ENCODE data around the gene GNG7.
"Not testable (repeated sequence)": the region's sequence is repeated elsewhere in the genome, so short reads cannot be mapped to it uniquely, and the experiment has no call there.

GNG7 gene

GRCh38 chr19:2542341-2543069, 160.0 kb downstream of the GNG7 start:
- no peak for DNase-seq (ENCODE audit: low read depth in 2 of 2, low spot score in 1 of 2)

GRCh38 chr19:2540646-2541454, 161.6 kb downstream of the GNG7 start:
- DNase-seq (ENCODE audit: low read depth in 2 of 2, low spot score in 1 of 2): no peak

GRCh38 chr19:2540251-2540645, 162.2 kb downstream of the GNG7 start:
- no peak for DNase-seq (ENCODE audit: low read depth in 2 of 2, low spot score in 1 of 2)

- DNase-seq (ENCODE audit: low read depth in 2 of 2, low spot score in 1 of 2): no peak
Observed at GRCh38 chr19:2538096-2538757, 164.3 kb downstream of the GNG7 start.

GRCh38 chr19:2537584-2537983, 164.9 kb downstream of the GNG7 start:
- DNase-seq (ENCODE audit: low read depth in 2 of 2, low spot score in 1 of 2): not testable (repeated sequence)

- no peak for DNase-seq (ENCODE audit: low read depth in 2 of 2, low spot score in 1 of 2)
Observed at GRCh38 chr19:2536461-2536860, 166.0 kb downstream of the GNG7 start.

GRCh38 chr19:2534423-2535013, 168.0 kb downstream of the GNG7 start:
- DNase-seq (ENCODE audit: low read depth in 2 of 2, low spot score in 1 of 2): no peak

GRCh38 chr19:2533686-2534422, 168.6 kb downstream of the GNG7 start:
- no peak for DNase-seq (ENCODE audit: low read depth in 2 of 2, low spot score in 1 of 2)

- DNase-seq (ENCODE audit: low read depth in 2 of 2, low spot score in 1 of 2): no peak
Observed at GRCh38 chr19:2533072-2533425, 169.4 kb downstream of the GNG7 start.

GRCh38 chr19:2532252-2533071, 170.0 kb downstream of the GNG7 start:
- no peak for DNase-seq (ENCODE audit: low read depth in 2 of 2, low spot score in 1 of 2)

- not testable (repeated sequence) for DNase-seq (ENCODE audit: low read depth in 2 of 2, low spot score in 1 of 2)
Observed at GRCh38 chr19:2529942-2530341, 172.6 kb downstream of the GNG7 start.

GRCh38 chr19:2529473-2529918, 173.0 kb downstream of the GNG7 start:
- DNase-seq (ENCODE audit: low read depth in 2 of 2, low spot score in 1 of 2): no peak

- DNase-seq (ENCODE audit: low read depth in 2 of 2, low spot score in 1 of 2): no peak
Observed at GRCh38 chr19:2528675-2529101, 173.8 kb downstream of the GNG7 start.

GRCh38 chr19:2527686-2528085, 174.8 kb downstream of the GNG7 start:
- DNase-seq (ENCODE audit: low read depth in 2 of 2, low spot score in 1 of 2): no peak

- no peak for DNase-seq (ENCODE audit: low read depth in 2 of 2, low spot score in 1 of 2)
Observed at GRCh38 chr19:2527171-2527570, 175.3 kb downstream of the GNG7 start.

- DNase-seq (ENCODE audit: low read depth in 2 of 2, low spot score in 1 of 2): no peak
Observed at GRCh38 chr19:2524840-2525723, 177.4 kb downstream of the GNG7 start.

- no peak for DNase-seq (ENCODE audit: low read depth in 2 of 2, low spot score in 1 of 2)
Observed at GRCh38 chr19:2524361-2524839, 178.1 kb downstream of the GNG7 start.

- no peak for DNase-seq (ENCODE audit: low read depth in 2 of 2, low spot score in 1 of 2)
Observed at GRCh38 chr19:2523630-2524311, 178.7 kb downstream of the GNG7 start.
